ENCODE measurements around the gene HDAC3.

Gene HDAC3

DNA sequence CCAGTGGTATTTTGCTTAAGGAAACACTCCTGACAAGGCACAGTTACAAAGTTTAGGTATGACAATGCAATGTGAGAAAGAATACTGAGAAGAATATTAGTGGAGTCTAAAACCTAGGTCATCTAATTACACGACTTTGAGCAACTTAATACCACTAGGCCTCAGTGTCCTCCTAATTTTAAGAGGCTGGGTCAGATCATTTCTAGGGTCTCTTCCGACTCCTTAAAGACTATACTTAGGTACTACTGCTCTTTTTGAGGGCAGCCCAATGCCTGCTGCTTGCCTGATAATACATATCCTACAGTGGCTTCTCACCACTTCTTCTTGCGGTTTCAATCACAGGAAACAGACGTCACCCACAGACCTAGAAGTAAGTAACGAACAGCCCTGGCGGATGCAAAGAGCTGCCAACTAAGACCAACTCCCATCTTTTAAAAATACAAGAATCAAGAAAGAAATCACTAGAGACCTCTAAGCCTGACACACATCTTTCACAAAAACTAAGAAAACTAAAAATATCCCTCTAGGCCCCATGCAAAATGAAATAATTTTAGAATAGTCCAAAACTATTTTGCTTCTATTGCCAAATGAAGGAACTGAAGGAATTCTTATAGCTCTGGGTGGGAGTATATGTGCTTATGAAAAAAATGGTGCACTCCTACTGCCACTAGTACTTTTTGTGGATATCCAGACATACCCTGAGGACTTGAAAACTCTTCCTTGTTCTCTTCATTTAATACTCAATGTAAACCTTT, 30.9 kb downstream of the HDAC3 start:
- Histone ChIP-seq H3K9me3 (ENCODE audit: control insufficient read depth, low read length) (no peaks in the 10 kb centered on the region), H3K9ac (ENCODE audit: low read length) (no peak overlapping the region), H3K4me1 (ENCODE audit: control insufficient read depth, insufficient read depth, low read length) (peaks cover 45% of the 10 kb centered on the region), H3K36me3 (ENCODE audit: control insufficient read depth, insufficient read depth, low read length) (no peaks in the 10 kb centered on the region), H3K4me3 (ENCODE audit: low read length) (no peak overlapping the region), H3K27me3 (ENCODE audit: control insufficient read depth, insufficient read depth, low read length) (no peaks in the 10 kb centered on the region)

- no peaks in the 10 kb centered on the region for H3K36me3 ChIP-seq (ENCODE audit: control insufficient read depth, insufficient read depth, low read length)
- H3K4me1 ChIP-seq (ENCODE audit: control insufficient read depth, insufficient read depth, low read length), result peaks cover 36% of the 10 kb centered on the region
- no peak overlapping the region for H3K9ac ChIP-seq (ENCODE audit: low read length)
- no peaks in the 10 kb centered on the region for H3K9me3 ChIP-seq (ENCODE audit: control insufficient read depth, low read length)
- no peaks in the 10 kb centered on the region for H3K27me3 ChIP-seq (ENCODE audit: control insufficient read depth, insufficient read depth, low read length)
- H3K4me3 ChIP-seq (ENCODE audit: low read length), result no peak overlapping the region
These were observed 32.5 kb downstream of the HDAC3 start for GRCh38 chr5:141603923-141604717.

DNA sequence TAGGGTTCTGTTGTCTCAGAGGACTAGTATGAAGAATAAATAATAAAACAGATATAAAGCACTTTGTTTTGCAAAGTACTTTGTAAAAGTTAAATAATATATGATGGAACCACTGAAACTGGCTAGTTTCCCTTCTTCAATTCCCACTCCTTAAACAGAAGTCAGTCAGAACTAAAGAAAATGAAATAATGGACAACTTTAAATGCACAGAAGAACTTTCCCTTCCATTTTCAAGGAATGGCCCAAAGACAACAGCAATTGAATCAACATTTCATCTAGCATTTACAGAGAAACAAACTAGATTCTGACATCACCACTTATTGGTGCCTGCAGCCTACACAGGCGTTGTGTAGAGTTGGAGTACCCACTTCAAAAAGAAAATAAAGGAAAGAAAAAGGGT, 34.0 kb downstream of the HDAC3 start:
- no peaks in the 10 kb centered on the region for H3K36me3 ChIP-seq (ENCODE audit: control insufficient read depth, insufficient read depth, low read length)
- H3K9ac ChIP-seq (ENCODE audit: low read length), result no peak overlapping the region
- H3K4me1 ChIP-seq (ENCODE audit: control insufficient read depth, insufficient read depth, low read length), result peaks cover 24% of the 10 kb centered on the region
- no peaks in the 10 kb centered on the region for H3K27me3 ChIP-seq (ENCODE audit: control insufficient read depth, insufficient read depth, low read length)
- no peaks in the 10 kb centered on the region for H3K9me3 ChIP-seq (ENCODE audit: control insufficient read depth, low read length)
- no peak overlapping the region for H3K4me3 ChIP-seq (ENCODE audit: low read length)

DNA sequence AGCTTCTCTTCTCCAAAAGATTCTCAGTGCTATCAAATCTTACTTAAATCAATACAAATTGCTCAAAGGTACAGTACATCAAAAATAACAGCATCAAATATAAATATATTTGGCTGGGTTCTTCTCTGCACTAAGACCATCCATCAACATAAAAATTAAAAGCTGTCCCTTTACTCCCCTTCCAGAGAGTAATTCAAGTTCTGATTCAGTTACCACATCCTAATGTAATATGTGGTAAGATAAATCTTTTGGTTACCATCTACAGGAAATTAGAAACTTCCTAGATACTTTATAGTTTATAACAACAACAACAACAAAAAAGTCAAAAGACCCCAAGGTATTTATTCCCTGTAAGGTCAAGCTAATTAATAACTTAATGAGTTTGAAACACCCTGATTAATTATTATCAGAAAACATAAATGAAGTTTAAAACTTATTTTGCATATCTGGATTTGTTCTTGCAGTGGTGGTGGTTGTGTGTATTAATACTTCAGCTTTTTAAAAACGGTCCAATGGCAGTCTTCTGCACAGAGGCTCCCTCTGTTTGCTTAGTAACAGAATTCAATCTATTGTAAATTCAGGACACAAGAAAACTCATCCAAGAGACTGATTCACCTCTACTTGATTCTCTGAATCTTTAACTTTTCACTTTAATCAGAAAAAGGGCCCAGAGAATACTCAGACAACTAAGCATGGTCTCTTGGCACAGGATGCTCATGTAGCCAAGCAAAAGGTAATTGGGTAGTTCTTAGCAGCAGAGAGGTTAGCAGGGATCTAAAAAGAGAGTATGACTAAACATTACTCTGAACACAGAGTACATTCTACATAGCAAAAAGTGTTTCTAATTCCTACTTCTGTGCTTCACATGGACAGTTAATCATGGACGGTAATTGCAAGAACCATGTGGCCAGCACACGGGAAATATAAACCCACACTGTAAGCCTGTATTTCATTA, 38.0 kb downstream of the HDAC3 start:
- no peaks in the 10 kb centered on the region for H3K9me3 ChIP-seq (ENCODE audit: control insufficient read depth, low read length)
- H3K27me3 ChIP-seq (ENCODE audit: control insufficient read depth, insufficient read depth, low read length), result no peaks in the 10 kb centered on the region
- H3K36me3 ChIP-seq (ENCODE audit: control insufficient read depth, insufficient read depth, low read length), result no peaks in the 10 kb centered on the region
- peaks cover 8% of the 10 kb centered on the region for H3K4me1 ChIP-seq (ENCODE audit: control insufficient read depth, insufficient read depth, low read length)
- H3K4me3 ChIP-seq (ENCODE audit: low read length), result no peak overlapping the region
- no peak overlapping the region for H3K9ac ChIP-seq (ENCODE audit: low read length)

DNA sequence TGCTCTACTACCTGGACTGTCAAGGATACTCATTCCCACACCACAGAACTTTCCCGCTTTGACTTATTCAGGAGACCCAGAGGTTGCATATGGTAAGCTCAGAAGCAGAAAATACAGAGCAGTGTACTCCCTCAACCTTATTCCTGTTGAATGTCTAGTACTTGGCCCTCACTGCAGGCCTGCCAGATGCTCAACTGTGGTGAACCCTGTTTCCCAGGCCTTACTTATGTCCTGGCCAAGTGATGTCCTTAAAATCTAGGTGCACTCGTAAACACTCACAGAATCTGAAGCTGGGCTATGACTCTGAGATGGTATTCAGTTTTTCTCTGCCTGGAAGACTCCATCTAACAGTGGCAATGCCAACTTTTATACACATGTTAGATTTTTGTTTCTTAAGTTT, 38.8 kb downstream of the HDAC3 start:
- no peaks in the 10 kb centered on the region for H3K27me3 ChIP-seq (ENCODE audit: control insufficient read depth, insufficient read depth, low read length)
- no peak overlapping the region for H3K9ac ChIP-seq (ENCODE audit: low read length)
- no peak overlapping the region for H3K4me3 ChIP-seq (ENCODE audit: low read length)
- no peaks in the 10 kb centered on the region for H3K9me3 ChIP-seq (ENCODE audit: control insufficient read depth, low read length)
- no peaks in the 10 kb centered on the region for H3K36me3 ChIP-seq (ENCODE audit: control insufficient read depth, insufficient read depth, low read length)
- H3K4me1 ChIP-seq (ENCODE audit: control insufficient read depth, insufficient read depth, low read length), result peaks cover 5% of the 10 kb centered on the region

GRCh38 chr5:141597394-141597793, 39.3 kb downstream of the HDAC3 start:
- Histone ChIP-seq H3K4me1 (ENCODE audit: control insufficient read depth, insufficient read depth, low read length) (peaks cover 5% of the 10 kb centered on the region), H3K36me3 (ENCODE audit: control insufficient read depth, insufficient read depth, low read length) (no peaks in the 10 kb centered on the region), H3K9ac (ENCODE audit: low read length) (no peak overlapping the region), H3K9me3 (ENCODE audit: control insufficient read depth, low read length) (no peaks in the 10 kb centered on the region), H3K4me3 (ENCODE audit: low read length) (no peak overlapping the region), H3K27me3 (ENCODE audit: control insufficient read depth, insufficient read depth, low read length) (no peaks in the 10 kb centered on the region)

DNA sequence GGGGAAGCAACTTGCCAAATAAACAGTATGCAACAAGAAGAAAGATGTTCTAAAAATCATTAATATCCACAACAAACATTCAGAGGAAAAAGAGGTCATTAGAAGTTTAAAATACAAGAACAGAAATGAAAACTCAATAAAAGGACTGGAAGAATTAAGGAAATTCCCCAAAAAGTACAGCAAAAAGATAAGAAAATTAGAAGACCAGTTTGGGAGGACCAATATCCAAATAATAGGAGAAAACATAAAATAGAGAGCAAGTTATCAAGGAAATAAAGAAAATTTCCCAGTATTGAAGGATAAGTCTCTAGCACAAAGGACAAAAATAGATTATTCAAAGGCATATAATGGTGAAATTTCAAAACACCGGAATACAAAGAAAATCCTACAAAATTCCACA, 39.8 kb downstream of the HDAC3 start:
- no peak overlapping the region for H3K4me3 ChIP-seq (ENCODE audit: low read length)
- peaks cover 5% of the 10 kb centered on the region for H3K4me1 ChIP-seq (ENCODE audit: control insufficient read depth, insufficient read depth, low read length)
- no peaks in the 10 kb centered on the region for H3K36me3 ChIP-seq (ENCODE audit: control insufficient read depth, insufficient read depth, low read length)
- no peak overlapping the region for H3K9ac ChIP-seq (ENCODE audit: low read length)
- no peaks in the 10 kb centered on the region for H3K9me3 ChIP-seq (ENCODE audit: control insufficient read depth, low read length)
- H3K27me3 ChIP-seq (ENCODE audit: control insufficient read depth, insufficient read depth, low read length), result no peaks in the 10 kb centered on the region

DNA sequence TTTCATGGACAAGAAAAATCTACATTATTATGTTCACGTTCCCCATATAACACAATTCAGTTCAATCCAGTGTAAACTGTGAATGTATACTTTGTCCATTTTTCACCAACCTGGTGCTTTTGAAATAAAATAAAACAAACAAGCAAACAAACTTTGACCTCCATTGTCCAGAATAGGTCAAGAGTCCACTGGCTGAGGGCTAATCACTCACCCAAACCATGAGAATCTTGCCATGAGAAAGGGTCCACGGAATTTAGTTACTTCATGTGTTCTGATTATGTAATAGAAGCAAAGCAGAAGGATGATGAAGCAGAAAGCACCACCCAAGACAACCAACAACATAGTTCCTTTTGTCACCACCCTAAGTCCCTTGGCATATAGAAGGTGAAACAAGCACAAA, 46.5 kb downstream of the HDAC3 start:
- Histone ChIP-seq H3K9ac (ENCODE audit: low read length) (no peak overlapping the region), H3K4me1 (ENCODE audit: control insufficient read depth, insufficient read depth, low read length) (peaks cover 10% of the 10 kb centered on the region), H3K4me3 (ENCODE audit: low read length) (no peak overlapping the region), H3K9me3 (ENCODE audit: control insufficient read depth, low read length) (no peaks in the 10 kb centered on the region), H3K36me3 (ENCODE audit: control insufficient read depth, insufficient read depth, low read length) (no peaks in the 10 kb centered on the region), H3K27me3 (ENCODE audit: control insufficient read depth, insufficient read depth, low read length) (no peaks in the 10 kb centered on the region)

DNA sequence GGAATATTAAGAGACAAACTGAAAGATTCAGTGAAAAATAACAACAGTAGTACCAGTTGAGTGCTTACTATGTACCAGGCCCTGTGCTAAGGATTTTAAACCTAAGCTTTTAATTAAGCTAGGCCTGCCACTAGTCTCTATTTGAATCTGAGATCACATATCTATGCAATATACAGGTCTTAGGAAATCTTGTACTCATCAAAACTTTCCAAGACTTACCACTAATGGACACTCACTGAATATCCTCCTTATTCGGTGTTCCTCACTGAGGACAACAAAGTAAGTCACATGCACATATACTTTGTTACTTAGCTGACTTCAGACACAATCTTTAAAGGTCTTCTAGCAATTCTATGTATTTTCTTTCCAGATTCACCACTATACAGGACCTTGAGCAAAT, 50.4 kb downstream of the HDAC3 start:
- Histone ChIP-seq H3K4me1 (ENCODE audit: control insufficient read depth, insufficient read depth, low read length) (peaks cover 10% of the 10 kb centered on the region), H3K4me3 (ENCODE audit: low read length) (no peak overlapping the region), H3K36me3 (ENCODE audit: control insufficient read depth, insufficient read depth, low read length) (no peaks in the 10 kb centered on the region), H3K27me3 (ENCODE audit: control insufficient read depth, insufficient read depth, low read length) (no peaks in the 10 kb centered on the region), H3K9me3 (ENCODE audit: control insufficient read depth, low read length) (no peaks in the 10 kb centered on the region), H3K9ac (ENCODE audit: low read length) (no peak overlapping the region)

DNA sequence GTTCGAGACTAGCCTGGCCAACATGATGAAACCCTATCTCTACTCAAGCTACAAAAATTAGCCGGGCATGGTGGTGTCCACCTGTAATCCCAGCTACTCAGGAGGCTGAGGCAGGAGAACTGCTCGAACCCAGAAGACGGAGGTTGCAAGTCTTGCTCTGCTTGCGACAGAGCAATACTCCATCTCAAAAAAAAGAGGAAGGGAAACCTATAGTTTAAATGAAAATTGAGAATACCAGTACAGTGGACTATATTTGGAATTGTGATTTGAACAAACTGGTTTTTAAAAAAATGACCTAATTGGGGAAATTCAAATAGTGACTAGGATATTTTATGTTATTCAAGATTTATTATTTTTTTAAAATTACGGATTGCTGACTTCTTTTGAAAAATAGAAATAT, 51.1 kb downstream of the HDAC3 start:
- H3K9me3 ChIP-seq (ENCODE audit: control insufficient read depth, low read length), result no peaks in the 10 kb centered on the region
- peaks cover 7% of the 10 kb centered on the region for H3K4me1 ChIP-seq (ENCODE audit: control insufficient read depth, insufficient read depth, low read length)
- H3K4me3 ChIP-seq (ENCODE audit: low read length), result no peak overlapping the region
- H3K27me3 ChIP-seq (ENCODE audit: control insufficient read depth, insufficient read depth, low read length), result no peaks in the 10 kb centered on the region
- H3K36me3 ChIP-seq (ENCODE audit: control insufficient read depth, insufficient read depth, low read length), result no peaks in the 10 kb centered on the region
- H3K9ac ChIP-seq (ENCODE audit: low read length), result no peak overlapping the region

DNA sequence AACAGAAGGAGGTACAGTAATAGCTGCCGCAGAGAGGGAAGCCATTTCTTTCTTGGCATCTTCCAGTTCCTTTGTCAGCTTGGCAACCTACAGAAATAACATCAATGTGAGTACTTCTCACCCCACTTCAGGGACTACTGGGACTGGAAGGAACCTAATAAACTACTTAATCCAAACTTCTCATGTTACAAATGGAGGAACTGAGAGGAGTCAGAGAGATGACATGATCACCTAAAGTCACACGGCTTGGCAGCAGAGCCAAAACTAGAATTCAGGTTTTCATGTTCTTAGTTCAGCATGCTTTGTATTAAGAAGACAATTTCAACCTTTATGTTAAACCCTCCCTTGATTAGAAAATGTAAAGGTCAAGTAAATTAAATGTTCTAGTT, 62.5 kb downstream of the HDAC3 start:
- H3K9me3 ChIP-seq (ENCODE audit: control insufficient read depth, low read length), result no peaks in the 10 kb centered on the region
- peaks cover 26% of the 10 kb centered on the region for H3K36me3 ChIP-seq (ENCODE audit: control insufficient read depth, insufficient read depth, low read length)
- no peaks in the 10 kb centered on the region for H3K4me1 ChIP-seq (ENCODE audit: control insufficient read depth, insufficient read depth, low read length)
- H3K4me3 ChIP-seq (ENCODE audit: low read length), result no peak overlapping the region
- no peak overlapping the region for H3K9ac ChIP-seq (ENCODE audit: low read length)
- H3K27me3 ChIP-seq (ENCODE audit: control insufficient read depth, insufficient read depth, low read length), result no peaks in the 10 kb centered on the region
